Measurements from ENCODE around the gene CASP1.
"Not testable (repeated sequence)": the region's sequence is repeated elsewhere in the genome, so short reads cannot be mapped to it uniquely, and the experiment has no call there.

- TF ChIP-seq, protein P1, sequence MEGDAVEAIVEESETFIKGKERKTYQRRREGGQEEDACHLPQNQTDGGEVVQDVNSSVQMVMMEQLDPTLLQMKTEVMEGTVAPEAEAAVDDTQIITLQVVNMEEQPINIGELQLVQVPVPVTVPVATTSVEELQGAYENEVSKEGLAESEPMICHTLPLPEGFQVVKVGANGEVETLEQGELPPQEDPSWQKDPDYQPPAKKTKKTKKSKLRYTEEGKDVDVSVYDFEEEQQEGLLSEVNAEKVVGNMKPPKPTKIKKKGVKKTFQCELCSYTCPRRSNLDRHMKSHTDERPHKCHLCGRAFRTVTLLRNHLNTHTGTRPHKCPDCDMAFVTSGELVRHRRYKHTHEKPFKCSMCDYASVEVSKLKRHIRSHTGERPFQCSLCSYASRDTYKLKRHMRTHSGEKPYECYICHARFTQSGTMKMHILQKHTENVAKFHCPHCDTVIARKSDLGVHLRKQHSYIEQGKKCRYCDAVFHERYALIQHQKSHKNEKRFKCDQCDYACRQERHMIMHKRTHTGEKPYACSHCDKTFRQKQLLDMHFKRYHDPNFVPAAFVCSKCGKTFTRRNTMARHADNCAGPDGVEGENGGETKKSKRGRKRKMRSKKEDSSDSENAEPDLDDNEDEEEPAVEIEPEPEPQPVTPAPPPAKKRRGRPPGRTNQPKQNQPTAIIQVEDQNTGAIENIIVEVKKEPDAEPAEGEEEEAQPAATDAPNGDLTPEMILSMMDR (IDR thresholded peaks at IDR 0.05) = not testable (repeated sequence)
- not testable (repeated sequence) for TF ChIP-seq EP300 (IDR thresholded peaks at IDR 0.05)
These were observed 34.8 kb upstream of the CASP1 start for GRCh38 chr11:105069749-105070148.

All from upper lobe of left lung (tissue), 4 donors.